Sigmoid colon (tissue), 4 donors: ENCODE data around the gene SMYD3.

Experiments
- EP300 ChIP-seq, 4 donors: sonication (generic); formaldehyde crosslinking; IDR thresholded peaks; one replicate each; pipeline ENCODE4 v1.6.1; 2017; ENCODE audit warnings: antibody characterized with exemption in 4 of 4
- POLR2A ChIP-seq, 2 donors: fragments of 450-650 bp; IDR thresholded peaks; one replicate each; pipeline ENCODE4 v1.6.1; 2016; ENCODE audit warnings: antibody characterized with exemption in 2 of 2, mild to moderate bottlenecking in 2 of 2, moderate library complexity in 2 of 2
- POLR2AphosphoS5 ChIP-seq, 4 donors: sonication (generic); formaldehyde crosslinking; IDR thresholded peaks; one replicate each; pipeline ENCODE4 v1.6.1; 2017; ENCODE audit warnings: antibody characterized with exemption in 4 of 4
- TF ChIP-seq, protein P1 (sequence below), 4 experiments: fragments of 450-650 bp in 3 of 4; fragments of 200-600 bp in 1 of 4; IDR thresholded peaks; one replicate each; pipeline ENCODE4 v1.5.1; 2016 to 2019; ENCODE audit warnings: antibody characterized with exemption in 4 of 4, mild to moderate bottlenecking in 3 of 4, moderate library complexity in 2 of 4

- TF ChIP-seq, protein P1, sequence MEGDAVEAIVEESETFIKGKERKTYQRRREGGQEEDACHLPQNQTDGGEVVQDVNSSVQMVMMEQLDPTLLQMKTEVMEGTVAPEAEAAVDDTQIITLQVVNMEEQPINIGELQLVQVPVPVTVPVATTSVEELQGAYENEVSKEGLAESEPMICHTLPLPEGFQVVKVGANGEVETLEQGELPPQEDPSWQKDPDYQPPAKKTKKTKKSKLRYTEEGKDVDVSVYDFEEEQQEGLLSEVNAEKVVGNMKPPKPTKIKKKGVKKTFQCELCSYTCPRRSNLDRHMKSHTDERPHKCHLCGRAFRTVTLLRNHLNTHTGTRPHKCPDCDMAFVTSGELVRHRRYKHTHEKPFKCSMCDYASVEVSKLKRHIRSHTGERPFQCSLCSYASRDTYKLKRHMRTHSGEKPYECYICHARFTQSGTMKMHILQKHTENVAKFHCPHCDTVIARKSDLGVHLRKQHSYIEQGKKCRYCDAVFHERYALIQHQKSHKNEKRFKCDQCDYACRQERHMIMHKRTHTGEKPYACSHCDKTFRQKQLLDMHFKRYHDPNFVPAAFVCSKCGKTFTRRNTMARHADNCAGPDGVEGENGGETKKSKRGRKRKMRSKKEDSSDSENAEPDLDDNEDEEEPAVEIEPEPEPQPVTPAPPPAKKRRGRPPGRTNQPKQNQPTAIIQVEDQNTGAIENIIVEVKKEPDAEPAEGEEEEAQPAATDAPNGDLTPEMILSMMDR (IDR thresholded peaks at IDR 0.05): no peak
- no peak for TF ChIP-seq EP300 (IDR thresholded peaks at IDR 0.05)
- no peak for TF ChIP-seq POLR2A (IDR thresholded peaks at IDR 0.05)
- no peak for TF ChIP-seq POLR2AphosphoS5 (IDR thresholded peaks at IDR 0.05)
Measured at GRCh38 chr1:246483569-246483933, 23.5 kb downstream of the SMYD3 start.
